Gastroesophageal sphincter (tissue), 4 donors: ENCODE measurements around the gene BTBD16. TPM values are rescaled to one million over a fixed set of nuclear protein-coding genes. Genes with fewer than 3 reads are reported as not detected.

Experiments used
- ATAC-seq: fragments of 150-250 bp; one replicate; pipeline ENCODE4 v1.9.1; 2016; ENCODE audit warnings: mild to moderate bottlenecking, moderate library complexity
- H3K27ac ChIP-seq, 4 donors: fragments of 200-600 bp; sonication (generic) in 3 of 4; 1 replicate in 3 of 4; 2 replicates in 1 of 4; pipeline ENCODE4 v1.5.1; 2016 to 2019
- H3K27me3 ChIP-seq: fragments of 200-600 bp; sonication (generic); one replicate; pipeline ENCODE4 v1.5.1; 2019
- H3K36me3 ChIP-seq, 2 donors: fragments of 200-600 bp; sonication (generic); one replicate each; pipeline ENCODE4 v1.5.1; 2019; ENCODE audit warnings: control low read depth in 1 of 2
- H3K4me1 ChIP-seq, 3 donors: fragments of 200-600 bp; sonication (generic); 1 replicate in 2 of 3; 2 replicates in 1 of 3; pipeline ENCODE4 v1.5.1; 2016 to 2019; ENCODE audit warnings: control low read depth in 2 of 3
- H3K4me3 ChIP-seq, 2 donors: fragments of 200-600 bp; sonication (generic); one replicate each; pipeline ENCODE4 v1.5.1; 2019; ENCODE audit warnings: mild to moderate bottlenecking in 1 of 2, moderate library complexity in 1 of 2
- H3K9me3 ChIP-seq, 3 donors: fragments of 200-600 bp; sonication (generic); one replicate each; pipeline ENCODE4 v1.5.1; 2017 to 2019; ENCODE audit warnings: control low read depth in 2 of 3
- CTCF ChIP-seq, 4 experiments: fragments of 200-600 bp in 2 of 4; fragments of 450-650 bp in 2 of 4; sonication (generic) in 1 of 4; IDR thresholded peaks; one replicate each; pipeline ENCODE4 v1.5.1; 2017 to 2019; ENCODE audit warnings: antibody characterized with exemption in 4 of 4, mild to moderate bottlenecking in 2 of 4, moderate library complexity in 2 of 4
- EP300 ChIP-seq: sonication (generic); formaldehyde crosslinking; IDR thresholded peaks from one replicate; pipeline ENCODE4 v1.6.1; 2017; ENCODE audit warnings: antibody characterized with exemption, mild to moderate bottlenecking
- POLR2A ChIP-seq, 2 donors: fragments of 450-650 bp; IDR thresholded peaks; one replicate each; pipeline ENCODE4 v1.6.1; 2017; ENCODE audit warnings: antibody characterized with exemption in 2 of 2, mild to moderate bottlenecking in 2 of 2, moderate library complexity in 1 of 2
- POLR2AphosphoS5 ChIP-seq: sonication (generic); formaldehyde crosslinking; IDR thresholded peaks from one replicate; pipeline ENCODE4 v1.6.1; 2017; ENCODE audit warnings: antibody characterized with exemption
- WGBS, 2 donors: methylation state at CpG; one replicate each; pipeline ENCODE4 v1.1.5; 2018; ENCODE audit warnings: low coverage in 1 of 2; 5-methylcytosine and 5-hydroxymethylcytosine counted together
- total RNA-seq, 4 donors: library from RNA; depleted of rRNA; stranded (reverse); fragments of >200 nt; gene quantifications; one replicate each; pipeline ENCODE4 v1.1.0, GENCODE V29; 2016

Gene BTBD16
- total RNA-seq, 4 donors from 2014 or later, result not detected

GRCh38 chr10:122354383-122354782, 83.3 kb downstream of the BTBD16 start:
- Histone ChIP-seq H3K27me3 (no peaks in the 10 kb centered on the region), H3K4me1 (no peaks in the 10 kb centered on the region), H3K36me3 (no peaks in the 10 kb centered on the region), H3K27ac (no peak overlapping the region), H3K9me3 (no peaks in the 10 kb centered on the region), H3K4me3 (no peak overlapping the region)
- WGBS, 2 donors, result no CpG with 5 or more reads among the region's 2 CpGs
- TF ChIP-seq EP300 (no peak), POLR2A (IDR thresholded peaks at IDR 0.05) (no peak), CTCF (IDR thresholded peaks at IDR 0.05) (no peak), POLR2AphosphoS5 (no peak)
- no peak for ATAC-seq

GRCh38 chr10:122357685-122358084, 86.6 kb downstream of the BTBD16 start:
- no CpG with 5 or more reads among the region's 4 CpGs for WGBS, 2 donors
- no peaks in the 10 kb centered on the region for H3K9me3 ChIP-seq
- H3K27ac ChIP-seq, result no peak overlapping the region
- no peak overlapping the region for H3K4me3 ChIP-seq
- no peak for ATAC-seq
- no peak for TF ChIP-seq POLR2AphosphoS5
- no peak for TF ChIP-seq POLR2A (IDR thresholded peaks at IDR 0.05)
- TF ChIP-seq CTCF (IDR thresholded peaks at IDR 0.05), result no peak
- no peaks in the 10 kb centered on the region for H3K36me3 ChIP-seq
- H3K4me1 ChIP-seq, result no peaks in the 10 kb centered on the region
- no peaks in the 10 kb centered on the region for H3K27me3 ChIP-seq

- 95 to 97% methylated on average over 2 of the region's 2 CpGs for WGBS, 2 donors
- no peak overlapping the region for H3K27ac ChIP-seq
- ATAC-seq, result no peak
Measured at GRCh38 chr10:122359621-122360020, 88.5 kb downstream of the BTBD16 start.

GRCh38 chr10:122361046-122361445, 90.0 kb downstream of the BTBD16 start:
- no peak for ATAC-seq
- H3K36me3 ChIP-seq, result no peaks in the 10 kb centered on the region
- WGBS, 2 donors, result 92 to 100% methylated on average over 1 of the region's 1 CpG
- TF ChIP-seq EP300 (no peak), POLR2A (IDR thresholded peaks at IDR 0.05) (no peak), POLR2AphosphoS5 (no peak), CTCF (IDR thresholded peaks at IDR 0.05) (no peak)
- no peak overlapping the region for H3K4me3 ChIP-seq
- no peaks in the 10 kb centered on the region for H3K9me3 ChIP-seq
- H3K4me1 ChIP-seq, result peaks cover 0 to 20% (median 0%) of the 10 kb centered on the region in 3 donors
- H3K27me3 ChIP-seq, result no peaks in the 10 kb centered on the region
- no peak overlapping the region for H3K27ac ChIP-seq

More at GRCh38 chr10:122359621-122360020, 88.5 kb downstream of the BTBD16 start:
- Histone ChIP-seq H3K27me3 (no peaks in the 10 kb centered on the region), H3K9me3 (no peaks in the 10 kb centered on the region), H3K4me3 (no peak overlapping the region), H3K36me3 (no peaks in the 10 kb centered on the region), H3K4me1 (peaks cover 0 to 16% (median 0%) of the 10 kb centered on the region in 3 donors)
- no peak for TF ChIP-seq CTCF (IDR thresholded peaks at IDR 0.05)
- no peak for TF ChIP-seq EP300
- no peak for TF ChIP-seq POLR2A (IDR thresholded peaks at IDR 0.05)
- TF ChIP-seq POLR2AphosphoS5, result no peak

GRCh38 chr10:122362031-122362592, 91.0 kb downstream of the BTBD16 start:
- Histone ChIP-seq H3K4me3 (no peak overlapping the region), H3K4me1 (peaks cover 0 to 20% (median 0%) of the 10 kb centered on the region in 3 donors), H3K27ac (no peak overlapping the region), H3K27me3 (no peaks in the 10 kb centered on the region), H3K36me3 (no peaks in the 10 kb centered on the region), H3K9me3 (no peaks in the 10 kb centered on the region)
- 90 to 100% methylated on average over 1 to 2 of the region's 4 CpGs for WGBS, 2 donors
- TF ChIP-seq EP300, result no peak
- TF ChIP-seq POLR2A (IDR thresholded peaks at IDR 0.05), result no peak
- TF ChIP-seq POLR2AphosphoS5, result no peak
- TF ChIP-seq CTCF (IDR thresholded peaks at IDR 0.05), result no peak
- no peak for ATAC-seq
